A549 (cell line): ENCODE results near the gene SLC9A3.

Source experiments
- CTCF ChIP-seq: fragments of >200 bp; sonication (Bioruptor Twin); formaldehyde crosslinking; IDR thresholded peaks from 3 replicates; pipeline ENCODE4 v1.5.1; 2016
- TP53 ChIP-seq: fragments of 250-450 bp; sonication (Bioruptor Pico); IDR thresholded peaks from 2 replicates; pipeline ENCODE4 v1.5.0; 2021; ENCODE audit warnings: mild to moderate bottlenecking, moderate library complexity

GRCh38 chr5:470961-471749 lies 53.1 kb downstream of the SLC9A3 start:
- TF ChIP-seq CTCF (no peak), TP53 (no peak)
